Panc1 (cell line): ENCODE results near the gene MTHFD2L.

Experiments used
- CTCF ChIP-seq: fragments of 450-650 bp; IDR thresholded peaks from 2 replicates; pipeline ENCODE4 v1.5.1; 2017; ENCODE audit warnings: mild to moderate bottlenecking
- REST ChIP-seq, 2 experiments: IDR thresholded peaks; 2 replicates each; pipeline ENCODE4 v1.6.1; 2011 to 2012; ENCODE audit warnings: low read depth in 2 of 2, control low read depth in 1 of 2, low read length in 1 of 2, mild to moderate bottlenecking in 1 of 2, moderate library complexity in 1 of 2; ENCODE audit not compliant: insufficient read depth in 1 of 2
- SIN3A ChIP-seq: IDR thresholded peaks from 2 replicates; pipeline ENCODE4 v1.6.1; 2012; ENCODE audit warnings: low read depth, mild to moderate bottlenecking, low read length, moderate library complexity, borderline replicate concordance; ENCODE audit not compliant: insufficient read depth

GRCh38 chr4:74118600-74119338, 39.1 kb upstream of the MTHFD2L start:
- no peak for TF ChIP-seq SIN3A
- no peak for TF ChIP-seq REST (IDR thresholded peaks at IDR 0.05; ENCODE audit: insufficient read depth in 1 of 2, low read depth in 2 of 2, low read length in 1 of 2)
- no peak for TF ChIP-seq CTCF
